GM19438 (cell line): ENCODE results near the gene JPT2.

Experiments
- ATAC-seq: cut with Tn5 transposase; IDR thresholded peaks from one replicate; pipeline ENCODE4 v1.9.1; 2021; ENCODE audit warnings: low read depth; ENCODE audit not compliant: unreplicated experiment

Gene JPT2, protein sequence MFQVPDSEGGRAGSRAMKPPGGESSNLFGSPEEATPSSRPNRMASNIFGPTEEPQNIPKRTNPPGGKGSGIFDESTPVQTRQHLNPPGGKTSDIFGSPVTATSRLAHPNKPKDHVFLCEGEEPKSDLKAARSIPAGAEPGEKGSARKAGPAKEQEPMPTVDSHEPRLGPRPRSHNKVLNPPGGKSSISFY

DNA sequence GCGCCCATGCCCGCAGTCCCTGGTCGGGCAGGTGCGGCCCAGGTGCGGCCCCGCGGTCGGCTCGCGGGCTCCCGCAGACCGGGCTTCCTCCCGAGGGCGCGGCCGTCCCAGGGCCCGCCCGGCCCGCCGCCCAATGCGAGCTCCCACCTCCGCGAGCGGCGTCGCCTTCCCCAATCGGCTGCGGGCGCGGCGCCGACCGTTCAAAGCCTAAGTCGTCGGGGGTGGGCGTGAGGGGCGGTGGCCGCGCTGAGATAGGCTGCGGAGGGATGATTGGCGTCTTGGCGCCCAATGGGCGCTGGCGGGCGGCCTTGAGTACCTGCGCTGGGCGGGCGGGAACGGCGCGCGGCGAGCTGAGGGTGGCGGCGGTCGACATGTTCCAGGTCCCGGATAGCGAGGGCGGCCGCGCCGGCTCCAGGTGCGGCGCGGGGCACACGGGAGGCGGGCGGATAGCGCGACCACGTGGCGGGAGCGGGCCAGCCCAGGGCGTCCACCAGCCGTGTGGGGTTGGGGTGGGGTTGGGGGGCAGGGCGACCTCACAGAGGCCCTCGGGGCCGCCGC is at the start of gene JPT2:
Gene JPT2 (plus strand): TSS at position 338 of the 558 bp plus-strand sequence. CDS start 34 bp downstream, at position 372.
- ATAC-seq: peak; percentile 88

GRCh38 chr16:1630450-1631213 is 47.4 kb upstream of the JPT2 start:
- no peak for ATAC-seq

DNA sequence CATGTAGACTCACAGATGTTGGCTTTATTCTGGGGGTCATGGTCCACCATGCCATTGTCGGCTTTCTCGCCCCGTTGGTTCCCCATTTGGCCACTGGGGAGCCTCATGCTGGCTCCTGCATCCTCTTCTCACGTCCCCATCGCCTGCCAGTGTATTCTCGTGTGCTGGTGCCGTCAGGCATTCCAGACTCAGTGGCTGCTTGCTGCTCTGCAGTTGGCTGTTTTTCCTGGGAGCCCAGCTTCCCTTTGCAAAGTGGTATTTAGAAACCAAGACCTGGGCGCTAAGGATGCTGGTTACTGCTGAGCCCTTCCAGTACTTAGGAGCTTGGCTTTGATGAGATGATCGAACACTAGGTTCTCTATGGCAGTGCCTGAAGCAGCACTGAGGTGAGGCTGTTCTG is 46.8 kb upstream of the JPT2 start:
- ATAC-seq: no peak

DNA sequence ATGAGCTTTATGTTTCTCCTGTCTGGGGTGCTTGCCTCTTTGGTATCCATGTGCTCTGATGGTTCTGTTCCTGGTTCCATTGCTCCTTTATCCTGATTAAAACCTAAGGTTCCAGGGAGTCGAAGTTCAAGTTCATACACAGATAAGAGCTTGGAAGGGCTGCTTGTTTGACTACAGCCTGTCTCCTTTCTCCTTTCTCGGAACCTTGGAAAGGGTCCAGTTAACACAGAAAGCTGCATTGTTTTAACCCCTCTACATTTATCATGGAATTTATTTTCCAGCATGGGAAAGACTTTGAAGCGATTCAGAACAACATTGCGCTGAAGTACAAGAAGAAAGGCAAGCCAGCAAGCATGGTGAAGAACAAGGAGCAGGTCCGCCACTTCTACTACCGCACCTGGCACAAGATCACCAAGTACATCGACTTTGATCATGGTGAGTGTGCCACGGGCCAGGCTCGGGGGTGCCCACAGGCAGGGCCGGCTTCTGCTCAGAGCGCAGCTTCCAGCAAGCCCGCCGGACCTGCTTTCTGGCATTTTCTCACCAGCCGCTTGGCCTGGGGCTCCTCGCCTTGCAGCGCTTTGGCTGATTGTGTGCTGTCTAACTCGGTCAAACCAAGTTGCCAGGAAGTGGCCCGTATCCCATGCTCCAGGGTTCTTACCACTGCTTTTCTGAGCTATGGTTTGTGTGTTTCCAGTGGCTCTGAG is 46.0 kb upstream of the JPT2 start:
- ATAC-seq: no peak

GRCh38 chr16:1632638-1632970 is 45.5 kb upstream of the JPT2 start:
- ATAC-seq: no peak

DNA sequence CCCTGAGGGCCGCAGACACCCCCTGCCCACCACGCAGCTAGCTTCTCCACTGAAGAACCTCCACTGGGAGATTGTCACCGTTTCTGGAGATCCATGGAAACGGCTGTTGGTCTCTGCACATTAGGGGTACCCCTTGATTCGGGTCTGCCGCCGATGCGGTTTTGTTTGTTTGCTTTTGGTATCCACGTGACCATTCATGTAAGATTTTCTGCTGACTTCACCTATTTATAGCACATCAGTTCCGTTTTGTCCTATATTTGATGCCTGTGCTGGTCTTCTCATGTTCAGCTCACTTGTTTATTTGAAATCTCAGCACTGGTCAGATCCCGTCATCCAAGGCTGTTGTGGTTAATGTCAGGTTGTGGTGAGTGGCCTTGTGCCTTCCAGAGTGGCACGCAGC is 44.8 kb upstream of the JPT2 start:
- no peak for ATAC-seq

DNA sequence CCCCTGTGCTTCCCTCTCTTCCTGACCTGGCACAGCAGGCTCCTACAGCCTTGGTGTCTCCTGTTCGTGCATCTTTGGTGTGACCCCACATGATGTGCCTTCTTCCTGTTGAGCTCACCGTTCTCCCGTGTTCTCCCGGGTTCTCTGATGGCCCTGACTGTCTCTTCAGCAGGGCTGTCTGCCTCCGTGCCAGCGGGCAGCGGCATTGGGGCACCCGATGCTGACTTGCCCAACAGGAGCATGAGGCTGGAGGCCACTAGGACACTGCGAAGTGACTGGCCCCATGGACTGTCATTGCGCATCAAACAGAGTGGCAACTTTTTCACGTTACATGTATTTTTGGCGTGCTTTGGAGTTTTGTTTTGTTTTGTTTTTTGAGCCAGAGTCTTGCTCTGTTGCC is 43.5 kb upstream of the JPT2 start:
- no peak for ATAC-seq

DNA sequence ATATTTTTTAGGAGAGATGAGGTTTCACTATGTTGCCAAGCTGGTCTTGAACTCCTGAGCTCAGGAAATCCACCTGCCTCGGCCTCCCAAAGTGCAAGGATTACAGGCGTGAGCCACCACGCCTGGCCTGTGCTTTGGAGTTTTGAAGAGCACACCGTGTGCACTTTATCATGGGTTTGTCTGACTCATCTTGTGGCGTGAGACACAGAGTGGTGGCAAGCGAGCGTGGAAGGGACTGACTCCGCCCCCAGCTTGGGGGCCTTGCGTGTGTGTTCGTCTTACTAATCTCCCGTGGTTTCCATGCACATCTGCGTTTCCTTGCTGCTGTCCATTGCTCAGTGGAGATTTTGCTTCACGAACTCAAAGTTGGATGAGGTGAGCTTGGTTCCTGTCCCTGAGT is 43.0 kb upstream of the JPT2 start:
- no peak for ATAC-seq

GRCh38 chr16:1637526-1637925 is 40.6 kb upstream of the JPT2 start:
- no peak for ATAC-seq

DNA sequence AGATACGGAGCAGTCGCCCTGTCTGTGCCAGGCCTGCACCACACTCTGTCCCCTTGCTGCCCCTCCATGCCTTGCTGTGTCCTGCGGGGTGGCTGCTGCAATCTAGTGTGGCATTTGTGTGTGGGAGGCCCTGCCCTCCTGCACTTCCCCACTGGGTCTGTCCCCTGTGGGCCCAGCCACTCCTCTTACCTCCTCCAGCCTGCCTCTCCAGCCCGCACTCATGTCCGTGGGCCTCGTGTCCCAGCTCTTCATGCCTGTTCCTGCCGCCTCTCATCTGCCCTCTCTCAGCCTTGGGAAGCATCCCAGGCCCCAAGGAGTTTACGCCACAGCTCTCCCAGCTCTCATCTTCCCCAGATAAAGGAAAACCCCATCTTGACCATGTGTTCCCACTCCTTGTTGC is 39.3 kb upstream of the JPT2 start:
- ATAC-seq: no peak

DNA sequence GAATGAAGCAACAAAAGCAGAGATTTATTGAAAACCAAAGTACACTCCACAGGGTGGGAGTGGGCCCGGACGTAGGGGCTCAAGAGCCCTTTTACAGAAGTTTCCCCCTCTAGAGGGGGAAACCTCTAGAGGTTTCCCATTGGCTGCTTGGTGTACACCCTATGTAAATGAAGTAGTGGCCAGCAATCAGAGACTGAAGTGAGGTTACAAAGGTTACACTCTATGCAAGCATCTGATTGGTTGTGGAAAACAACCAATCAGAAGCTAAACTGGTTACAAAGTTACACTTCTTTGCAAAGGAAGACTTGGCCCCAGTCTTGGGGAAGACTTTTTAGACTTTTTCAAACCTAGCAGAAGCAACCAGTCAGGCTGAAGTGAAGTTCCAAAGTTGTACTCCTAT is 38.8 kb upstream of the JPT2 start:
- no peak for ATAC-seq

DNA sequence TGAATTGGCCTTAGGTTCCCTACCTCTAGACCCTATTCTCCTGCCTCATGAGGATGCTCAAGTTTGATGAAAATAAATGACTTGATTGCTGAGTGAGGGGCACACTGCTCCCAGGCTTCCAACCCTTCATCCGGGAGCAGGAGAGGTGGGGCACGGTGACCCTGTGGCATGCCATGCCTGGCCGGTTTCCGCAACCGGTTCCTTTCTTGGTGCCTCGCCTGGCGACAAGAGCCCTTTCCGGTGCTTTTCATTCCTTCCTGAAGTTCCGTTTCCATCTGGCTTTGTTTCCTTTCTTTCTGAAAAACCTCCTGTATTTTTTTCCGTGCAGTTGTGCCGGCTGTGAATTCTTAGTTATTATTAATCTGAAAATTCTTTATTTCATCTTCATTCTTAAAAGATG is 38.2 kb upstream of the JPT2 start:
- no peak for ATAC-seq

- no peak for ATAC-seq
These were observed 37.7 kb upstream of the JPT2 start for GRCh38 chr16:1640261-1640941.

DNA sequence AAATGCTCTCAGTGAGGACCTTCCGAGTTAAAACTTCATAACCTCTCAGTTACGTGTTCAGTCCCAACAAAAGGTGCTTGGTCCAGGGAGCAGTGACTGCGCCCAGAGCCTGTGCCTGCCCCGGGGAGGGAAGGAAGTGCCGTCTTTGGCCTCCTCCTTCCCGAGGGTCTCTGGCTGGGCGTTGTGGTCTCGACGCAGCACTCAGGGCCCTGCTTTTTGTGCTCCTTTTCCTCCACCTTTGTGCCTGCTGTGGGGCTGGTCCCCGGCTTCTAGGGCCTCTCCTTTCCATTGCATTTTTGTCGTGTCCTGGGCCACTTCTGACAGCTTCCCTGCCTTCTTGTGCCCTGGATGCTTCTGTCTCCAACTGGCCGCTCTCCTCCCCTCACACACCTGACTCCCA is 36.8 kb upstream of the JPT2 start:
- no peak for ATAC-seq

- no peak for ATAC-seq
These were observed 35.9 kb upstream of the JPT2 start for GRCh38 chr16:1642148-1642547.

DNA sequence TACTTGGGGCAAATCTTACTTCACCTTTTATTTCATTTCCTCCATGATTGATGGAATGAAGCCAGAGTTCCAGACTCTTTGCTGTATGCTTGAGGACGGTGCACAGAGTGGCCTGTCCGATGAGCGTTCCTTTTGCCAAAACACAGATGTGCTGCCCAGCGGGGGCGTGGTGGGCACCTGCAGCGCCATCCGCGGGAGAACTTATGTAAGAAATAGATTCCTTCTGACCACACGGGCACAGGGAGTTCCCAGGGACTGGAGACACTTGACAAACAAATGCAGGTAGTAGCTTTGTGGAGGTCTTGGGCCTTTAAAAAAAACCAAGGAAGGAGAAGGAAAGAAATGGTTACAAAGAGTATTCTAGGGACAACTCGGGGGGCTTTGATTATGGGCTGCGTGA is 35.3 kb upstream of the JPT2 start:
- no peak for ATAC-seq

DNA sequence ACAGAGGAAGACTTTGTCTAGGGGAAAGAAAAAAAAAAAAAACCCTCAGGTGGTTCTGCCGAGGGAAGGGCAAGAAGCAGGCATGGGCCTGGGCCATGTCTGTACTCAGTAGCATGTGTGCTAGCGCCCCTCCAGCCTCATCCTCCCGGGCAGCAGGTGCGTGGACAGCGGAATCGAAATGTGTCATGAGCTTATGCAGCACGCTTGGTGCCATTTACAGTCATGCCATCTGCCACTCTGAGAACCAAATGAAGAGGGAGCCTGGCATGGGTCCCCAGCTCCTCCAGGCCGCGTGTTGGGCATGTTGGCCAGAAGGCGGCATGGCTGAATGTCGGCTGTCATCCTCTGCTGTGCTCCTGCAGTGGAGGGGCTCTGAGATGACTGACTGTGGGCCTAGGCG is 34.6 kb upstream of the JPT2 start:
- ATAC-seq: no peak

- ATAC-seq: no peak
These were observed 32.1 kb upstream of the JPT2 start for GRCh38 chr16:1645914-1646525.

GRCh38 chr16:1647856-1648255 is 30.2 kb upstream of the JPT2 start:
- ATAC-seq: no peak

- ATAC-seq: no peak
These were observed 27.9 kb upstream of the JPT2 start for GRCh38 chr16:1650131-1650530.
